D721Med (cell line): ENCODE data around the gene MNX1.

ENCODE experiments used
- DNase-seq: peaks from one replicate; pipeline ENCODE4 v3.0.0; 2011; ENCODE audit warnings: low spot score; ENCODE audit not compliant: insufficient read length
- FAIRE-seq: peaks from 2 replicates; lab custom pipeline; 2011; peaks lifted over from hg19 to GRCh38; lab: Jason Lieb, UNC
- CTCF ChIP-seq: IDR thresholded peaks from 2 replicates; pipeline ENCODE4 v1.5.1; 2012; ENCODE audit warnings: mild to moderate bottlenecking, control low read depth; ENCODE audit not compliant: insufficient read depth; ENCODE audit errors: missing control alignments

Gene MNX1

GRCh38 chr7:157004521-157005455 lies 5.7 kb downstream of the MNX1 start:
- FAIRE-seq, result no peak
- DNase-seq, result peak; percentile 0
- no peak for TF ChIP-seq CTCF

- TF ChIP-seq CTCF, result no peak
- no peak for FAIRE-seq
- peak; percentile 20 for DNase-seq
These were observed 6.5 kb downstream of the MNX1 start for GRCh38 chr7:157003756-157004520.

GRCh38 chr7:157003445-157003755 lies 7.1 kb downstream of the MNX1 start:
- no peak for FAIRE-seq
- TF ChIP-seq CTCF, result no peak
- DNase-seq, result no peak

GRCh38 chr7:157002819-157003421 lies 7.5 kb downstream of the MNX1 start:
- DNase-seq (peak; percentile 7), FAIRE-seq (no peak)
- no peak for TF ChIP-seq CTCF

- DNase-seq (peak; percentile 12), FAIRE-seq (no peak)
- TF ChIP-seq CTCF, result no peak
These were observed 8.3 kb downstream of the MNX1 start for GRCh38 chr7:157001920-157002818.
